ENCODE measurements around the gene ODAPH.

DNA sequence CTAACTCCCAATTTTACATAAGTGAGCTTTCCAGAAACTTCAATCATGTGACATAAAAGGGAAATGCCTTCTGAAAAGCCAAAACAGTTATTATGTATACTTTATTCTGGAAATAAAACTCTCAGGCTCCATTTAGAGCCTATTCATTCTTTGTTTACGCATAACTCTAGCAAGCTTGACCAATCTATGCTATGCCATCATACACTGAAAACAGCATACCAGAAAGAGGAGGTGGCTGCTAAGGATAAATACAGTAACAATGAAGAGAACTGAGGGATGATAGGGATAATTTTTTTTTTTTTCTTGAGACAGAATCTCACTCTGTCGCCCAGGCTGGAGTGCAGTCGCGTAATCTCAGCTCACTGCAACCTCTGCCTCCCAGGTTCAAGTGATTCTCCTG, 50.1 kb downstream of the ODAPH start:
- TF ChIP-seq, protein P1, sequence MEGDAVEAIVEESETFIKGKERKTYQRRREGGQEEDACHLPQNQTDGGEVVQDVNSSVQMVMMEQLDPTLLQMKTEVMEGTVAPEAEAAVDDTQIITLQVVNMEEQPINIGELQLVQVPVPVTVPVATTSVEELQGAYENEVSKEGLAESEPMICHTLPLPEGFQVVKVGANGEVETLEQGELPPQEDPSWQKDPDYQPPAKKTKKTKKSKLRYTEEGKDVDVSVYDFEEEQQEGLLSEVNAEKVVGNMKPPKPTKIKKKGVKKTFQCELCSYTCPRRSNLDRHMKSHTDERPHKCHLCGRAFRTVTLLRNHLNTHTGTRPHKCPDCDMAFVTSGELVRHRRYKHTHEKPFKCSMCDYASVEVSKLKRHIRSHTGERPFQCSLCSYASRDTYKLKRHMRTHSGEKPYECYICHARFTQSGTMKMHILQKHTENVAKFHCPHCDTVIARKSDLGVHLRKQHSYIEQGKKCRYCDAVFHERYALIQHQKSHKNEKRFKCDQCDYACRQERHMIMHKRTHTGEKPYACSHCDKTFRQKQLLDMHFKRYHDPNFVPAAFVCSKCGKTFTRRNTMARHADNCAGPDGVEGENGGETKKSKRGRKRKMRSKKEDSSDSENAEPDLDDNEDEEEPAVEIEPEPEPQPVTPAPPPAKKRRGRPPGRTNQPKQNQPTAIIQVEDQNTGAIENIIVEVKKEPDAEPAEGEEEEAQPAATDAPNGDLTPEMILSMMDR (IDR thresholded peaks at IDR 0.05) = no peak
- no peak for TF ChIP-seq POLR2A (IDR thresholded peaks at IDR 0.05)
